B cell (primary cell): Measurements from ENCODE around the gene EEA1.

Experiments
- EZH2 ChIP-seq: IDR thresholded peaks from 2 replicates; pipeline ENCODE4 v1.6.1; 2012; ENCODE audit warnings: borderline replicate concordance, low read depth, mild to moderate bottlenecking, moderate library complexity, low read length; ENCODE audit not compliant: insufficient read depth, poor library complexity, severe bottlenecking
- TF ChIP-seq, protein P1 (sequence below): fragments of 200-600 bp; IDR thresholded peaks from one replicate; pipeline ENCODE4 v1.8.0; 2022; ENCODE audit warnings: antibody characterized with exemption, mild to moderate bottlenecking

DNA sequence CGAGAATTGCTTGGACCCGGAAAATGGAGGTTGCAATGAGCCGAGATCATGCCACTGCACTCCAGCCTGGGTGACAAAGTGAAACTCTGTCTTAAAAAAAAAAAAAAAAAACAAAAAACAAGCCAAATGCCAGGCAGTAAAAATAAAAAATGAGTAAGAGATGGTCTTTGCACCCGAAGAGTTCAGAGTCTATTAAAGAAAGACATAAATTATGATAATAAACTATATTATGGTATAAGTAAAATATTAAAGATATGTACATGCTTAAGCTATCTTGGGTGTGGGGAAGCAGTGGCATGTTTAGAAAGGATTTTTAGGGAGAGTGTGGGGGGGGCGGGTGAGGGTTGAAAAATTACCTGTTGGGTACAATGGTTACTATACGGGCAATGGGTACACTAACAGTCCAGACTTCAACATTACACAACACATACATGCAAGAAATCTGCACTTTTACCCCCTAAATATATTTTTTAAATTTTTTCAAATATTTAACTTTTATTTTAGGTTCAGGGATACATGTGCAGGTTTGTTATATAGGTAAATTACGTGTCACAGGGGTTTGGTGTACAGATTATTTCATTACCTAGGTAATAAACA, 99.3 kb downstream of the EEA1 start:
- TF ChIP-seq EZH2, result no peak
- TF ChIP-seq, protein P1, sequence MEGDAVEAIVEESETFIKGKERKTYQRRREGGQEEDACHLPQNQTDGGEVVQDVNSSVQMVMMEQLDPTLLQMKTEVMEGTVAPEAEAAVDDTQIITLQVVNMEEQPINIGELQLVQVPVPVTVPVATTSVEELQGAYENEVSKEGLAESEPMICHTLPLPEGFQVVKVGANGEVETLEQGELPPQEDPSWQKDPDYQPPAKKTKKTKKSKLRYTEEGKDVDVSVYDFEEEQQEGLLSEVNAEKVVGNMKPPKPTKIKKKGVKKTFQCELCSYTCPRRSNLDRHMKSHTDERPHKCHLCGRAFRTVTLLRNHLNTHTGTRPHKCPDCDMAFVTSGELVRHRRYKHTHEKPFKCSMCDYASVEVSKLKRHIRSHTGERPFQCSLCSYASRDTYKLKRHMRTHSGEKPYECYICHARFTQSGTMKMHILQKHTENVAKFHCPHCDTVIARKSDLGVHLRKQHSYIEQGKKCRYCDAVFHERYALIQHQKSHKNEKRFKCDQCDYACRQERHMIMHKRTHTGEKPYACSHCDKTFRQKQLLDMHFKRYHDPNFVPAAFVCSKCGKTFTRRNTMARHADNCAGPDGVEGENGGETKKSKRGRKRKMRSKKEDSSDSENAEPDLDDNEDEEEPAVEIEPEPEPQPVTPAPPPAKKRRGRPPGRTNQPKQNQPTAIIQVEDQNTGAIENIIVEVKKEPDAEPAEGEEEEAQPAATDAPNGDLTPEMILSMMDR, result no peak
